CD4-positive, CD25-positive, alpha-beta regulatory T cell (primary cell): ENCODE data around the gene PIGW. TPM values are rescaled to one million over a fixed set of nuclear protein-coding genes. Genes with fewer than 3 reads are reported as not detected.

Experiments
- ATAC-seq, 2 donors: fragments of 150-1000 bp; cut with Tn5 transposase; one replicate each; pipeline ENCODE4 v1.10.0; 2021; ENCODE audit warnings: low read depth in 2 of 2, moderate number of reproducible peaks in 2 of 2, moderate library complexity in 1 of 2
- DNase-seq, 3 donors: peaks; one replicate each; pipeline versions ENCODE4 v3.0.0 to v3.0.0-alpha.2; 2012 to 2022; ENCODE audit warnings: mixed read lengths in 1 of 3
- H3K27ac ChIP-seq: one replicate; pipeline ENCODE4 v1.7.0; 2013; ENCODE audit warnings: mild to moderate bottlenecking, low read length; ENCODE audit not compliant: insufficient read depth, poor library complexity, severe bottlenecking
- H3K27me3 ChIP-seq: one replicate; pipeline ENCODE4 v1.7.0; 2013; ENCODE audit warnings: low read length; ENCODE audit not compliant: control insufficient read depth, insufficient read depth
- H3K36me3 ChIP-seq: one replicate; pipeline ENCODE4 v1.7.0; 2013; ENCODE audit warnings: mild to moderate bottlenecking, low read length, moderate library complexity; ENCODE audit not compliant: control insufficient read depth, insufficient read depth
- H3K4me1 ChIP-seq: 2 replicates; pipeline ENCODE4 v1.7.0; 2013; ENCODE audit warnings: mild to moderate bottlenecking, low read length; ENCODE audit not compliant: insufficient read depth, control insufficient read depth, poor library complexity, severe bottlenecking
- H3K4me3 ChIP-seq: one replicate; pipeline ENCODE4 v1.7.0; 2013; ENCODE audit warnings: low read depth, mild to moderate bottlenecking, low read length, moderate library complexity
- H3K9me3 ChIP-seq, 2 experiments: 1 replicate in 1 of 2; 2 replicates in 1 of 2; pipeline ENCODE4 v1.7.0; 2013; ENCODE audit warnings: low read length in 2 of 2, mild to moderate bottlenecking in 1 of 2, moderate library complexity in 1 of 2; ENCODE audit not compliant: control insufficient read depth in 2 of 2
- H3K27ac Mint-ChIP-seq, 3 donors: one replicate each; pipeline ENCODE4 v1.8.0; 2020 to 2022; ENCODE audit warnings: mild to moderate bottlenecking in 3 of 3, mixed read lengths in 3 of 3, moderate library complexity in 2 of 3
- H3K27me3 Mint-ChIP-seq: one replicate; pipeline ENCODE4 v1.8.0; 2022; ENCODE audit warnings: mild to moderate bottlenecking, mixed read lengths
- H3K36me3 Mint-ChIP-seq: one replicate; pipeline ENCODE4 v1.8.0; 2020; ENCODE audit warnings: mixed read lengths
- H3K4me1 Mint-ChIP-seq, 4 donors: one replicate each; pipeline ENCODE4 v1.8.0; 2020 to 2022; ENCODE audit warnings: mixed read lengths in 4 of 4, mild to moderate bottlenecking in 1 of 4
- H3K4me3 Mint-ChIP-seq, 4 donors: one replicate each; pipeline ENCODE4 v1.8.0; 2020 to 2022; ENCODE audit warnings: mild to moderate bottlenecking in 4 of 4, mixed read lengths in 4 of 4, moderate library complexity in 3 of 4
- H3K9me3 Mint-ChIP-seq, 7 donors: one replicate each; pipeline ENCODE4 v1.8.0; 2020 to 2022; ENCODE audit warnings: mixed read lengths in 7 of 7, mild to moderate bottlenecking in 3 of 7, moderate library complexity in 2 of 7
- polyA plus RNA-seq, 4 donors: library from polyadenylated mRNA; unstranded; fragments of 300-500 nt; fragmentation: Illumina TruSeq; gene quantifications; one replicate each; pipeline ENCODE4 v1.2.3, GENCODE V29; 2021
- total RNA-seq: library from RNA; stranded (reverse); gene quantifications from one replicate; pipeline ENCODE4 v1.2.3, GENCODE V29; 2022

PIGW gene
- total and polyA plus RNA-seq, 5 donors from 2014 or later = 4.6 to 10.6 (median 6.2) TPM

- Histone ChIP-seq H3K36me3 (peaks cover 90% of the 10 kb centered on the region), H3K9me3 (no peaks in the 10 kb centered on the region), H3K4me1 (no peaks in the 10 kb centered on the region), H3K4me3 (no peak overlapping the region), H3K27me3 (no peaks in the 10 kb centered on the region), H3K27ac (no peak overlapping the region)
- ATAC-seq (no peak), DNase-seq (no peak)
- Mint-ChIP-seq H3K4me1 (peaks cover 0 to 13% (median 4%) of the 10 kb centered on the region in 4 donors), H3K36me3 (peaks cover 23% of the 10 kb centered on the region), H3K4me3 (no peak overlapping the region), H3K9me3 (no peaks in the 10 kb centered on the region), H3K27me3 (no peaks in the 10 kb centered on the region), H3K27ac (no peak overlapping the region)
These were observed 49.0 kb downstream of the PIGW start for GRCh38 chr17:36583787-36584186.

- H3K4me1 Mint-ChIP-seq = peaks cover 1 to 14% (median 9%) of the 10 kb centered on the region in 4 donors
- Histone ChIP-seq H3K9me3 (no peaks in the 10 kb centered on the region), H3K4me3 (no peak overlapping the region), H3K27ac (no peak overlapping the region), H3K27me3 (no peaks in the 10 kb centered on the region), H3K36me3 (peaks cover 76% of the 10 kb centered on the region), H3K4me1 (no peaks in the 10 kb centered on the region)
- H3K9me3 Mint-ChIP-seq = no peaks in the 10 kb centered on the region
- H3K27me3 Mint-ChIP-seq = no peaks in the 10 kb centered on the region
- no peak overlapping the region for H3K4me3 Mint-ChIP-seq
- no peak overlapping the region for H3K27ac Mint-ChIP-seq
- no peak for DNase-seq
- H3K36me3 Mint-ChIP-seq = peaks cover 15% of the 10 kb centered on the region
- no peak for ATAC-seq
These were observed 51.4 kb downstream of the PIGW start for GRCh38 chr17:36586138-36586537.

Other genes starting within 250 kb of the PIGW start
- not detected for gene TBC1D3G, start 211.1 kb upstream of the PIGW start, total RNA-seq
- not detected for gene TBC1D3G, start 211.1 kb upstream of the PIGW start, polyA plus RNA-seq
- gene TBC1D3H, start 146.6 kb upstream of the PIGW start, total RNA-seq = not detected
- gene TBC1D3H, start 146.6 kb upstream of the PIGW start, polyA plus RNA-seq = not detected
- gene ZNHIT3, start 48.3 kb upstream of the PIGW start, total RNA-seq = 51.5 TPM
- 100 to 1,000 TPM; 110 to 137 (median 114) TPM for gene ZNHIT3, start 48.3 kb upstream of the PIGW start, polyA plus RNA-seq
- 86.1 TPM for gene MYO19, start 119 bp upstream of the PIGW start, total RNA-seq
- 1 to 10 TPM; 4.8 to 8.1 (median 5.9) TPM for gene MYO19, start 119 bp upstream of the PIGW start, polyA plus RNA-seq
- 144 TPM for gene GGNBP2, start 9.9 kb downstream of the PIGW start, total RNA-seq
- gene GGNBP2, start 9.9 kb downstream of the PIGW start, polyA plus RNA-seq = 10 to 100 TPM; 45.9 to 60.0 (median 53.0) TPM
- gene DHRS11, start 56.9 kb downstream of the PIGW start, total RNA-seq = 4.7 TPM
- gene DHRS11, start 56.9 kb downstream of the PIGW start, polyA plus RNA-seq = 1 to 10 TPM; 3.3 to 5.5 (median 4.7) TPM
- 3.2 TPM for gene MRM1, start 66.6 kb downstream of the PIGW start, total RNA-seq
- gene MRM1, start 66.6 kb downstream of the PIGW start, polyA plus RNA-seq = 1 to 10 TPM; 5.6 to 8.0 (median 7.4) TPM